Sigmoid colon (tissue), 7 donors: ENCODE results near the gene NTHL1. TPM values are rescaled to one million over a fixed set of nuclear protein-coding genes. Genes with fewer than 3 reads are reported as not detected.
"Not testable (repeated sequence)": the region's sequence is repeated elsewhere in the genome, so short reads cannot be mapped to it uniquely, and the experiment has no call there.

Source experiments
- DNase-seq: peaks from one replicate; pipeline ENCODE4 v3.0.0-alpha.2; 2019
- H3K27ac ChIP-seq, 4 donors: fragments of 200-600 bp; sonication (generic); one replicate each; pipeline ENCODE4 v1.5.1; 2016 to 2019; ENCODE audit warnings: mild to moderate bottlenecking in 1 of 4
- H3K27me3 ChIP-seq, 3 donors: fragments of 200-600 bp; sonication (generic); one replicate each; pipeline ENCODE4 v1.5.1; 2019; ENCODE audit warnings: mild to moderate bottlenecking in 1 of 3
- H3K36me3 ChIP-seq, 4 donors: fragments of 200-600 bp; sonication (generic); one replicate each; pipeline ENCODE4 v1.5.1; 2016 to 2019
- H3K4me1 ChIP-seq, 4 donors: fragments of 200-600 bp; sonication (generic); one replicate each; pipeline ENCODE4 v1.5.1; 2017 to 2019
- H3K4me3 ChIP-seq, 4 donors: fragments of 200-600 bp; sonication (generic); one replicate each; pipeline ENCODE4 v1.5.1; 2017 to 2019; ENCODE audit warnings: mild to moderate bottlenecking in 2 of 4, moderate library complexity in 1 of 4
- H3K9me3 ChIP-seq, 4 donors: fragments of 200-600 bp in 3 of 4; sonication (generic) in 3 of 4; one replicate each; pipeline versions ENCODE4 v1.5.1 to v1.6.1; 2013 to 2019
- CTCF ChIP-seq, 4 experiments: fragments of 450-650 bp in 3 of 4; fragments of 200-600 bp in 1 of 4; IDR thresholded peaks; one replicate each; pipeline ENCODE4 v1.5.1; 2016 to 2019; ENCODE audit warnings: antibody characterized with exemption in 4 of 4, mild to moderate bottlenecking in 3 of 4, moderate library complexity in 2 of 4
- EP300 ChIP-seq, 4 donors: sonication (generic); formaldehyde crosslinking; IDR thresholded peaks; one replicate each; pipeline ENCODE4 v1.6.1; 2017; ENCODE audit warnings: antibody characterized with exemption in 4 of 4
- POLR2A ChIP-seq, 2 donors: fragments of 450-650 bp; IDR thresholded peaks; one replicate each; pipeline ENCODE4 v1.6.1; 2016; ENCODE audit warnings: antibody characterized with exemption in 2 of 2, mild to moderate bottlenecking in 2 of 2, moderate library complexity in 2 of 2
- POLR2AphosphoS5 ChIP-seq, 4 donors: sonication (generic); formaldehyde crosslinking; IDR thresholded peaks; one replicate each; pipeline ENCODE4 v1.6.1; 2017; ENCODE audit warnings: antibody characterized with exemption in 4 of 4
- WGBS, 2 donors: extraction: QIAGEN DNeasy Blood & Tissue Kit; methylation state at CpG; one replicate each; pipeline ENCODE4 v1.1.7; 2013; 5-methylcytosine and 5-hydroxymethylcytosine counted together
- intact Hi-C: fragments of 100-400 bp; cut with DNase I; formaldehyde crosslinking; loops from one replicate; pipeline ENCODE4 v1.15.1; 2023
- polyA plus RNA-seq, 3 donors: library from polyadenylated mRNA; stranded (reverse); fragments of 200-250 nt; gene quantifications; one replicate each; pipeline ENCODE4 v1.2.3, GENCODE V29; 2013
- total RNA-seq, 4 donors: library from RNA; depleted of rRNA; stranded (reverse); fragments of >200 nt; gene quantifications; one replicate each; pipeline ENCODE4 v1.1.0, GENCODE V29; 2016
- donor health status: healthy with polysubstance abuse.
- donor health status: Bipolar disorder and iron deficiency.
- donor health status: healthy.

NTHL1 gene
- total and polyA plus RNA-seq, 7 donors = 18.4 to 44.5 (median 28.5) TPM

GRCh38 chr16:2016407-2016922, 31.2 kb downstream of the NTHL1 start:
- 54 to 73% methylated on average over 13 of the region's 13 CpGs for WGBS, 2 donors
- Histone ChIP-seq H3K9me3 (no peaks in the 10 kb centered on the region), H3K4me1 (peaks cover 0 to 15% (median 13%) of the 10 kb centered on the region in 4 donors), H3K27ac (no peak overlapping the region), H3K27me3 (peaks cover 22 to 38% (median 37%) of the 10 kb centered on the region in 3 donors), H3K36me3 (no peaks in the 10 kb centered on the region), H3K4me3 (no peak overlapping the region)
- TF ChIP-seq CTCF (IDR thresholded peaks at IDR 0.05) = no peak
- TF ChIP-seq POLR2A (IDR thresholded peaks at IDR 0.05) = no peak
- no peak for TF ChIP-seq POLR2AphosphoS5 (IDR thresholded peaks at IDR 0.05)
- no peak for TF ChIP-seq EP300 (IDR thresholded peaks at IDR 0.05)
- intact Hi-C loops = no loop called here
- no peak for DNase-seq

- no peaks in the 10 kb centered on the region for H3K9me3 ChIP-seq
- no peaks in the 10 kb centered on the region for H3K36me3 ChIP-seq
- intact Hi-C loops = no loop called here
- H3K4me3 ChIP-seq = no peak overlapping the region
- 32 to 77% methylated on average over 7 of the region's 7 CpGs for WGBS, 2 donors
- DNase-seq = no peak
- TF ChIP-seq POLR2AphosphoS5 (IDR thresholded peaks at IDR 0.05) (no peak), EP300 (IDR thresholded peaks at IDR 0.05) (no peak), CTCF (IDR thresholded peaks at IDR 0.05) (no peak), POLR2A (IDR thresholded peaks at IDR 0.05) (no peak)
- peaks cover 0 to 15% (median 13%) of the 10 kb centered on the region in 4 donors for H3K4me1 ChIP-seq
- no peak overlapping the region for H3K27ac ChIP-seq
- H3K27me3 ChIP-seq = peaks cover 20 to 32% (median 31%) of the 10 kb centered on the region in 3 donors
These were observed 31.8 kb downstream of the NTHL1 start for GRCh38 chr16:2015947-2016208.

GRCh38 chr16:2015117-2015946, 32.3 kb downstream of the NTHL1 start:
- Histone ChIP-seq H3K4me3 (no peak overlapping the region), H3K27ac (no peak overlapping the region), H3K36me3 (no peaks in the 10 kb centered on the region), H3K4me1 (peaks cover 0 to 16% (median 13%) of the 10 kb centered on the region in 4 donors), H3K9me3 (no peaks in the 10 kb centered on the region), H3K27me3 (peaks cover 15 to 27% (median 25%) of the 10 kb centered on the region in 3 donors)
- TF ChIP-seq EP300 (IDR thresholded peaks at IDR 0.05) (no peak), POLR2AphosphoS5 (IDR thresholded peaks at IDR 0.05) (no peak), POLR2A (IDR thresholded peaks at IDR 0.05) (no peak), CTCF (IDR thresholded peaks at IDR 0.05) (no peak)
- WGBS, 2 donors = 18 to 73% methylated on average over 24 of the region's 24 CpGs
- no peak for DNase-seq
- intact Hi-C loops = no loop called here

DNA sequence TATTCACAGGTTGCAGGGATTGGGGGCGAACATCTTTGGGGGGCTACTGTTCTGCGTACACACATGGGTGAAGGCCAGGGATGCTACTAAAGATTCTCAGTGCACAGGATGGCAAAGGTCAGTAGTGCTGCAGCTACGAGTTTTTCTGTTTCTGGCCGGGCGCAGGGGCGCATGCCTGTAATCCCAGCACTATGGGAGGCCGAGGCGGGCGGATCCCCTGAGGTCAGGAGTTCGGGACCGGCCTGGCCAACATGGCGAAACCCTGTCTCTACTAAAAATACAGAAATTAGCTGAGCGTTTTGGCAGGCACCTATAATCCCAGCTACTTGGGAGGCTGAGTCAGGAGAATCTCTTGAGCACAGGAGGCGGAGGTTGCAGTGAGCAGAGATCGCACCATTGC, 34.1 kb downstream of the NTHL1 start:
- peaks cover 0 to 19% (median 13%) of the 10 kb centered on the region in 4 donors for H3K4me1 ChIP-seq
- peaks cover 0 to 8% (median 8%) of the 10 kb centered on the region in 3 donors for H3K27me3 ChIP-seq
- H3K4me3 ChIP-seq = no peak overlapping the region
- no peak for DNase-seq
- TF ChIP-seq CTCF (IDR thresholded peaks at IDR 0.05) (no peak), EP300 (IDR thresholded peaks at IDR 0.05) (no peak), POLR2A (IDR thresholded peaks at IDR 0.05) (no peak)
- no peaks in the 10 kb centered on the region for H3K9me3 ChIP-seq
- no peak overlapping the region for H3K27ac ChIP-seq
- intact Hi-C loops = no loop called here
- H3K36me3 ChIP-seq = no peaks in the 10 kb centered on the region
- 94% methylated on average over 15 of the region's 15 CpGs for WGBS, 2 donors

- H3K27ac ChIP-seq, DNase-seq, H3K9me3 ChIP-seq, H3K36me3 ChIP-seq, H3K27me3 ChIP-seq, H3K4me3 ChIP-seq, intact Hi-C loops: not testable (repeated sequence)
- 89 to 91% methylated on average over 9 of the region's 9 CpGs for WGBS, 2 donors
- peaks cover 0 to 37% (median 31%) of the 10 kb centered on the region in 4 donors for H3K4me1 ChIP-seq
These were observed 35.9 kb downstream of the NTHL1 start for GRCh38 chr16:2011726-2012125.
